Measurements from ENCODE around the gene RHOT2.

RHOT2 gene

GRCh38 chr16:626787-627453 lies 41.0 kb upstream of the RHOT2 start:
- H3K27ac ChIP-seq (ENCODE audit: insufficient read depth, low read length, poor library complexity, severe bottlenecking) = no peak overlapping the region
- no peak overlapping the region for H3K4me3 ChIP-seq (ENCODE audit: insufficient read depth, low read depth, low read length, poor library complexity, severe bottlenecking)
- H3K9me3 ChIP-seq (ENCODE audit: control insufficient read depth, low read length) = no peaks in the 10 kb centered on the region
- H3K27me3 ChIP-seq (replicated peaks; ENCODE audit: control insufficient read depth, insufficient read depth, low read length, poor library complexity, severe bottlenecking) = no peaks in the 10 kb centered on the region
- H3K4me1 ChIP-seq (ENCODE audit: control insufficient read depth, insufficient read depth, low read length, poor library complexity, severe bottlenecking) = no peaks in the 10 kb centered on the region
- DNase-seq = no peak
- peaks cover 11% of the 10 kb centered on the region for H3K36me3 ChIP-seq (ENCODE audit: control insufficient read depth, insufficient read depth, low read length)

- H3K4me1 ChIP-seq (ENCODE audit: control insufficient read depth, insufficient read depth, low read length, poor library complexity, severe bottlenecking) = no peaks in the 10 kb centered on the region
- no peak overlapping the region for H3K27ac ChIP-seq (ENCODE audit: insufficient read depth, low read length, poor library complexity, severe bottlenecking)
- peaks cover 11% of the 10 kb centered on the region for H3K36me3 ChIP-seq (ENCODE audit: control insufficient read depth, insufficient read depth, low read length)
- no peaks in the 10 kb centered on the region for H3K9me3 ChIP-seq (ENCODE audit: control insufficient read depth, low read length)
- no peaks in the 10 kb centered on the region for H3K27me3 ChIP-seq (replicated peaks; ENCODE audit: control insufficient read depth, insufficient read depth, low read length, poor library complexity, severe bottlenecking)
- DNase-seq = no peak
- no peak overlapping the region for H3K4me3 ChIP-seq (ENCODE audit: insufficient read depth, low read depth, low read length, poor library complexity, severe bottlenecking)
Measured at GRCh38 chr16:627454-628239, 40.3 kb upstream of the RHOT2 start.

GRCh38 chr16:628321-629061 lies 39.4 kb upstream of the RHOT2 start:
- H3K27ac ChIP-seq (ENCODE audit: insufficient read depth, low read length, poor library complexity, severe bottlenecking) = no peak overlapping the region
- no peaks in the 10 kb centered on the region for H3K4me1 ChIP-seq (ENCODE audit: control insufficient read depth, insufficient read depth, low read length, poor library complexity, severe bottlenecking)
- no peak for DNase-seq
- H3K27me3 ChIP-seq (replicated peaks; ENCODE audit: control insufficient read depth, insufficient read depth, low read length, poor library complexity, severe bottlenecking) = no peaks in the 10 kb centered on the region
- no peaks in the 10 kb centered on the region for H3K9me3 ChIP-seq (ENCODE audit: control insufficient read depth, low read length)
- peaks cover 11% of the 10 kb centered on the region for H3K36me3 ChIP-seq (ENCODE audit: control insufficient read depth, insufficient read depth, low read length)
- no peak overlapping the region for H3K4me3 ChIP-seq (ENCODE audit: insufficient read depth, low read depth, low read length, poor library complexity, severe bottlenecking)

- DNase-seq = no peak
- Histone ChIP-seq H3K9me3 (ENCODE audit: control insufficient read depth, low read length) (no peaks in the 10 kb centered on the region), H3K4me1 (ENCODE audit: control insufficient read depth, insufficient read depth, low read length, poor library complexity, severe bottlenecking) (no peaks in the 10 kb centered on the region), H3K27ac (ENCODE audit: insufficient read depth, low read length, poor library complexity, severe bottlenecking) (no peak overlapping the region), H3K36me3 (ENCODE audit: control insufficient read depth, insufficient read depth, low read length) (peaks cover 11% of the 10 kb centered on the region), H3K27me3 (replicated peaks; ENCODE audit: control insufficient read depth, insufficient read depth, low read length, poor library complexity, severe bottlenecking) (no peaks in the 10 kb centered on the region), H3K4me3 (ENCODE audit: insufficient read depth, low read depth, low read length, poor library complexity, severe bottlenecking) (no peak overlapping the region)
Measured at GRCh38 chr16:629185-629832, 38.6 kb upstream of the RHOT2 start.

GRCh38 chr16:629833-630248 lies 38.1 kb upstream of the RHOT2 start:
- no peak overlapping the region for H3K27ac ChIP-seq (ENCODE audit: insufficient read depth, low read length, poor library complexity, severe bottlenecking)
- no peaks in the 10 kb centered on the region for H3K4me1 ChIP-seq (ENCODE audit: control insufficient read depth, insufficient read depth, low read length, poor library complexity, severe bottlenecking)
- H3K9me3 ChIP-seq (ENCODE audit: control insufficient read depth, low read length) = no peaks in the 10 kb centered on the region
- H3K4me3 ChIP-seq (ENCODE audit: insufficient read depth, low read depth, low read length, poor library complexity, severe bottlenecking) = no peak overlapping the region
- DNase-seq = no peak
- H3K36me3 ChIP-seq (ENCODE audit: control insufficient read depth, insufficient read depth, low read length) = peaks cover 11% of the 10 kb centered on the region
- H3K27me3 ChIP-seq (replicated peaks; ENCODE audit: control insufficient read depth, insufficient read depth, low read length, poor library complexity, severe bottlenecking) = no peaks in the 10 kb centered on the region

GRCh38 chr16:630249-630814 lies 37.6 kb upstream of the RHOT2 start:
- Histone ChIP-seq H3K4me3 (ENCODE audit: insufficient read depth, low read depth, low read length, poor library complexity, severe bottlenecking) (no peak overlapping the region), H3K4me1 (ENCODE audit: control insufficient read depth, insufficient read depth, low read length, poor library complexity, severe bottlenecking) (peaks cover 5% of the 10 kb centered on the region), H3K27me3 (replicated peaks; ENCODE audit: control insufficient read depth, insufficient read depth, low read length, poor library complexity, severe bottlenecking) (no peaks in the 10 kb centered on the region), H3K27ac (ENCODE audit: insufficient read depth, low read length, poor library complexity, severe bottlenecking) (no peak overlapping the region), H3K36me3 (ENCODE audit: control insufficient read depth, insufficient read depth, low read length) (peaks cover 11% of the 10 kb centered on the region), H3K9me3 (ENCODE audit: control insufficient read depth, low read length) (no peaks in the 10 kb centered on the region)
- no peak for DNase-seq

- Histone ChIP-seq H3K9me3 (ENCODE audit: control insufficient read depth, low read length) (no peaks in the 10 kb centered on the region), H3K4me3 (ENCODE audit: insufficient read depth, low read depth, low read length, poor library complexity, severe bottlenecking) (no peak within 1 kb of the TSS), H3K36me3 (ENCODE audit: control insufficient read depth, insufficient read depth, low read length) (peaks cover 11% of the 10 kb centered on the region), H3K4me1 (ENCODE audit: control insufficient read depth, insufficient read depth, low read length, poor library complexity, severe bottlenecking) (peaks cover 11% of the 10 kb centered on the region), H3K27me3 (replicated peaks; ENCODE audit: control insufficient read depth, insufficient read depth, low read length, poor library complexity, severe bottlenecking) (no peaks in the 10 kb centered on the region), H3K27ac (ENCODE audit: insufficient read depth, low read length, poor library complexity, severe bottlenecking) (no peak within 1 kb of the TSS)
- no peak for DNase-seq
Measured at GRCh38 chr16:630815-631405, 37.0 kb upstream of the RHOT2 start, which contains the start of gene WFIKKN1. TSS of gene WFIKKN1 (plus strand) at chr16:630985. CDS start at chr16:631254, 269 bp downstream.

- Histone ChIP-seq H3K4me3 (ENCODE audit: insufficient read depth, low read depth, low read length, poor library complexity, severe bottlenecking) (no peak overlapping the region), H3K4me1 (ENCODE audit: control insufficient read depth, insufficient read depth, low read length, poor library complexity, severe bottlenecking) (peaks cover 12% of the 10 kb centered on the region), H3K27me3 (replicated peaks; ENCODE audit: control insufficient read depth, insufficient read depth, low read length, poor library complexity, severe bottlenecking) (no peaks in the 10 kb centered on the region), H3K9me3 (ENCODE audit: control insufficient read depth, low read length) (no peaks in the 10 kb centered on the region), H3K36me3 (ENCODE audit: control insufficient read depth, insufficient read depth, low read length) (peaks cover 11% of the 10 kb centered on the region), H3K27ac (ENCODE audit: insufficient read depth, low read length, poor library complexity, severe bottlenecking) (no peak overlapping the region)
- no peak for DNase-seq
Measured at GRCh38 chr16:631808-632358, 36.0 kb upstream of the RHOT2 start.

All from effector memory CD4-positive, alpha-beta T cell (primary cell).